Measurements from ENCODE around the gene ATXN7L3B. TPM values are rescaled to one million over a fixed set of nuclear protein-coding genes. Genes with fewer than 3 reads are reported as not detected.

Gene ATXN7L3B
- 15.4 to 19.4 TPM (median 18.5 TPM) in 5 replicates for total RNA-seq (2022; extraction: Qiagen RNA extraction; ENCODE audit: low read depth)

GRCh38 chr12:74537707-74538385 lies at the start of gene ATXN7L3B:
Gene ATXN7L3B, plus strand, starts transcription at chr12:74537835. Its CDS starts 278 bp downstream, at chr12:74538113.

Data from A549 treated with DMSO at 1 μM for 4 hours (cell line).